T-helper 9 cell (primary cell): Measurements from ENCODE around the gene SLFN12L.
A peak's percentile ranks its signal among the peaks of the same experiment; 100 is the strongest.
"Not testable (repeated sequence)": the region's sequence is repeated elsewhere in the genome, so short reads cannot be mapped to it uniquely, and the experiment has no call there.

Experiments
- DNase-seq: peaks from one replicate; pipeline ENCODE4 v3.0.0-alpha.2; 2020

The SLFN12L gene

DNA sequence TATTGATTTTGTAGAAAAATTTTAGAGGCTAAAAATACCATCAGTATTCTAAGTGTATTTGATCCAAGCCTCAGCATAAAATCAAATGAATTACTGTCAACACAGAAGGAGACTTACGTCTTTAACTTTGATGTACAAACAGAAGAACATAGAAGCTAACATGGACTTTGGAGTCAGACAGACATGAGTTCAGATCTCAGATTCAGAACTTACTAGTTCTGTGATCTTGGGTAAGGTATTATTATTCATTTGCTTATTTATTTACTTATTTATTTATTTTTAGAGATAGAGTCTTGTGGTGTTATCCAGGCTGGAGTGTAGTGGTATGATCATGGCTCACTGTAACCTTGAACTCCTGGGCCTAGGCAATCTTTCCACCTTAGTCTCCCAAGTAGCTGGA, 4.0 kb upstream of the SLFN12L start:
- no peak for DNase-seq

DNA sequence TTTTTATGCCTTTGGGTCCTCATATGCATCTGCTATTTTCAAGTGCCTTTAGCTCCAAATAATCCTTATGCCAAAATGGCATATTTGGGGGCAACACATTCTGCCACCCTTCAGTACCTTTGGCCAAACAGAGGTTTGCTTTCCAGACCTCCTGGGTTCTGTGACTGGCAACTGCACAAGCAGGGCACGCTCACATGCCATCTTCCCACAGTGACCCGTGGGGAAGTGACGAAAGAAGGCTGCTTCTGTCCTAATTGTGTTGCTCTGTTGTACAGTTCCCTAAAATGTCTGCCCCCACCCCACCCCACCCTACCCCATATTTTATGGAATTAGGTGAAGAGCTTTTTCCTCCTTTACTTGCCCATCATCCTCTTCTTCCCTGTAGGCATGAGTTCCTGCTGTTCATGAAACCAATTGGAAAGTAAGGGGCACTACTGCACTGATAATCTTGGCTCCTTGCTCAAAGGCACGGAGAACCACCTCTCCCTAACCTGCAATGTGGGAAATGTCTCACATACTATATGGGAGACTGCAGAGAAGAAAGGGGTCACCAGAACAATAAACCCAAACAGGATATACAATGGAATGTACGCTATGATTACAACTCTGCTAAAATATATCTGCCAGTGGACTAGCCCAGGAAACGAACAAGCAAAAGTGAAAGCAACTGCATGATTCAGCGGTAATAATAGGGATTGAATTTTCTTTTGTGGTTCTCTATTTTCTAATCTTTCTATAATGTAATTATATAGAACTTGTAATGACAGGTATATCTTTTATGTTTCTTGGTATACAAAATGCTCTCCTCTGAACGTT, 3.3 kb upstream of the SLFN12L start:
- peak; percentile 16 for DNase-seq

DNA sequence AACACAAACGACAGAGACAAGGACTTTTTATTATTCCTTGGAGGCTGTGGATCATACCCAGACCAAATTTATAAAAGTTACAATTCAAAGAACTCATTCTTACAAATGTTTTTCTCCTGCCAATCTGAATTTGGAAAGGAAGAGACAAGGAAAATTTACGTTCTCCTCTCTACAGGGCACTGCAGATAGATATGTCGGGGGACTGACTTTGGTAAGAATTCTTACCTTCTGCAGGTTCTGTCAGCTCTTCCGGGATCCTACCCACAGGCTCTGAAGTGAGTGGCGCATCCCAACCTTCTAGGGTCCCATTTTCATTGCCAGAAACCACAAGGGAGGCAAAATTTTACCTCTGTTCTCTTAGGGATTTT, 2.2 kb upstream of the SLFN12L start:
- DNase-seq: no peak

DNA sequence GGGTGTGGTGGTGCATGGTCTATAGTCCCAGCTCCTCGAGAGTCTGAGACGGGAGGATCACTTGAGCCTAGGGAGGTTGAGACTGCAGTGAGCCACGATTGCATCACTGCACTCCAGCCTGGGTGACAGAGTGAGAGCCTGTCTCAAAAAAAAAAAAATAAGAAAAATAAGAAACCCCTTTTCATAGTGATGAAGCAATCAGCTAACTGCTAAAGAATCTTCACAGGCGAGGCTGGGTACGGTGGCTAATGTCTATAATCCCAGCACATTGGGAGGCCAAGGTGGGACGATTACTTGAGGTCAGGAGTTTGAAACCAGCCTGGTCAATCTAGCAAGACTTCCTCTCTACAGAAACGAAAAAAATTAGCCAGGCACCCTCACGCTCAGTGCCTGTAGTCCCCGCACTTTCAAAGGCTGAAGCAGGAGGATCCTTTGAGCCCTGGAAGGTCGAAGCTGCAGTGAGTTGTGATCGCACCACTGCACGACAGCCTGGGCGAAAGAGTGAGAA, 760 bp downstream of the SLFN12L start:
- no peak for DNase-seq

DNA sequence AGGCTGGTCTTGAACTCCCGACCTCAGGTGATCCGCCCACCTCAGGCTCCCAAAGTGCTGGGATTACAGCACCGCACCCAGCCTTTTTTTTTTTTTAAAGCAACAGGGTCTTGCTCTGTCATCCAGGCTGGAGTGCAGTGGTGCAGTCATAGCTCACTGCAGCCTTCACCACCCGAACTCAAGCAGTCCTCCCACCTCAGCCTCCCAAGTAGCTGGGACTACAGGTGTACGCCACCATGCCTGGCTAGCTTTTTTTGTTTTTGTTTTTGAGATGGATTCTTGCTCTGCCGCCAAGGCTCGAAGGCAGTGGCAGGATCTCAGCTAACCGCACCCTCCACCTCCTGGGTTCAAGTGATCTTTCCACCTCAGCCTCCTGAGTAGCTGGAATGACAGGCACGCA, 2.1 kb downstream of the SLFN12L start:
- not testable (repeated sequence) for DNase-seq

DNA sequence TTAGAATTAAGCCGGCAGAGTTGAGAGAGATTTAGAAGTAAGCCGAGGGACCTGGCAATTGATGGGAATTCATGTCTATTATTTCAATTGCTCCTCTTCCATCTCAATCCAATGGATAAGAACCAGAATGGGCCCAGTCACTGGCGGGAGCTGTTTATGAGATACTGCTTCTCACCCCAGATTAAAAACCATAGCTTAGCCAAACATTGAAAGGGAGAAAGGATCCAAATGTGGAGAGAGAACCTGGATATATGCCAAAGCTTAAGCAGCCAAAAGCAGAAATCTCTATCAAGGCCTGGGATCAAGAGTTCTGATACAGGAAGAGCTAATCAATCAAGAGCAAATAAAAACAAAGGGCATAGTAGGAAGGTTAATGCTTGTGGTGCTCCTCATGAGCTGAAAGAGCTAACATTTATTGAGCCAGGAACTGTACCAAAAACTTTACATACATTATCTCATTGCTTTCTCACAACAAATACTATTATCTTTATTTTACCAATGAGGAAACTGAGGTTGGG, 2.8 kb downstream of the SLFN12L start:
- DNase-seq: no peak

DNA sequence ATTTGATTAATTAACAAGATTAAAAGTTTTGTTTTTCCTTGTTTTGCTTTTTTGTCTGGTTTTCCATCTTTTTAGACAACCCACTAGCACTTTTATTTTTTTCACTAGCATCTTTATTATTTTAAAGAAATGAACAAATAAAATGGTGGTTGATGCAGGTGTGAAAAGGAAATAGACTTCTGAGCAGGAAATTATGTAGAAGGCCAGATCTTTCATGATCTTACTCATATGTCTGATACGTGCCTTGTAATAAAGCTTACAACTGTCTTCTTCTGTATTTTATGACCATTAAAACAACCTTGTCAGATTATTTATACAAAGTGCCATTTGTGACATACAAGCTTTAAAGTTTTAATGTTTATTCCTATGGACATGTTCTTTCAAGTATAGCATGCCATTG, 6.3 kb downstream of the SLFN12L start:
- no peak for DNase-seq

DNA sequence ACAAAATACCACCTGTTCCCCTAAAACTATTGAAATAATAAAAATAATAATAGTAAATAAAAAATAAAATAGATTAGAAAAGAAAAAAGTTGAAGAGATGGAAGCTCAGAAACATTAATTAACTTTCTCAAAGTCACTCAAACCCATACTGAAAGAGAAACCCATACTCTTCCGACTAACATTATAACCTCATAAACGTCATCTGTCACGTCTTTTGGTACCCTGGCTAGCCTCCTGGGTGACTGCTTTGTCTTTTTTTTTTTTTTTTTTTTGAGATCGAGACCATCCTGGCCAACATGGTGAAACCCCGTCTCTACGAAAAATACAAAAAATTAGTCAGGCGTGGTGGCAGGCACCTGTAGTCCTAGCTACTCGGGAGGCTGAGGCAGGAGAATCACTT, 7.6 kb downstream of the SLFN12L start:
- no peak for DNase-seq

DNA sequence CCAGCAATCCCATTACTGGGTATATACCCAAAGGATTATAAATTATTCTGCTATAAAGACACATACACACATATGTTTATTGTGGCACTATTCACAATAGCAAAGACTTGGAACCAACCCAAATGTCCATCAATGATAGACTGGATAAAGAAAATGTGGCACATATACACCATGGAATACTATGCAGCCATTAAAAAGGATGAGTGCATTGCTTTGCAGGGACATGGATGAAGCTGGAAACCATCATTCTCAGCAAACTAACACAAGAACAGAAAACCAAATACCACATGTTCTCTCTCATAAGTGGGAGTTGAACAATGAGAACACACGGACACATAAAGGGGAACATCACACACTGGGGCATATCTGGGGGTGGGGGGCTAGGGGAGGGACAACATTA, 8.2 kb downstream of the SLFN12L start:
- DNase-seq: not testable (repeated sequence)

DNA sequence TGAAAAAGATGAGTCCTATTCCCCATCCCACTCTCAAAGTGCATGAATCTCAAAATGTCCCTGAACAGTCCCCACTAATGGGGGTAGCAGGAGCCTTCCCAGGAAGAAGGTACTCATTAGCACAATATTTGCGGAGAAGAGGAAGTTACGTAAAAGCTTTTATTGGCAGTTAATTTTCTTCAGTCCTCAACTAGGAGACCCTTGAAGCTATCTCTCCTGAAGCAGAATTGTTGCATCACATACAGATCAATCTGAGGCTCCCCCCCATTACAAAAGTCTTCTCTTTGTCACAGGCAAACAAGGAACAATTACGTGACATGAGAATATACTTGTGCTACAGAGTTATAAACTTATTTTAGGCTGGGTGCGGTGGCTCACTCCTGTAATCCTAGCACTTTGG, 14.2 kb downstream of the SLFN12L start:
- no peak for DNase-seq

DNA sequence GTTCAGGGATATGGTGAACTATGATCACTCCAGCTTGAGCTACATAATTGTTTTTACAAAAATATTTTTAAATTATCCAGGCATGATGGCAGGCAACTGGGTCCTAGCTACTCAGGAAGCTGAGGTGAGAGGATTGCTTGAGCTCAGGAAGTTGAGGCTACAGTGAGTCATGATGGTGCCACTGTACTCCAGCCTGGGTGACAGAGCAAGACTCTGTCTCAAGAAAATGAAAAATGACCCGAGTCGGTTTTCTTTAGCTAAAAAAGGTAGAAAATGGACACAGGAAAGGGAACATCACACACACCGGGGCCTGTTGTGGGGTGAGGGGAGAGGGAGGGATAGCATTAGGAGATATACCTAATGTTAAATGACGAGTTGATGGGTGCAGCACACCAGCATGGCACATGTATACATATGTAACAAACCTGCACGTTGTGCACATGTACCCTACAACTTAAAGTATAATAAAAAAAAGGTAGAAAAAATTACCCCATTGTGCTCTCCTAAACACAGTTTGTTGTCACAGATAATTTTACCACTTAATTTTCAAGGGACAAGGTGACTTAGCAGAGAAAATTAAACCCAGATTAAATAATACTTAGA, 15.7 kb downstream of the SLFN12L start:
- DNase-seq: peak; percentile 29

DNA sequence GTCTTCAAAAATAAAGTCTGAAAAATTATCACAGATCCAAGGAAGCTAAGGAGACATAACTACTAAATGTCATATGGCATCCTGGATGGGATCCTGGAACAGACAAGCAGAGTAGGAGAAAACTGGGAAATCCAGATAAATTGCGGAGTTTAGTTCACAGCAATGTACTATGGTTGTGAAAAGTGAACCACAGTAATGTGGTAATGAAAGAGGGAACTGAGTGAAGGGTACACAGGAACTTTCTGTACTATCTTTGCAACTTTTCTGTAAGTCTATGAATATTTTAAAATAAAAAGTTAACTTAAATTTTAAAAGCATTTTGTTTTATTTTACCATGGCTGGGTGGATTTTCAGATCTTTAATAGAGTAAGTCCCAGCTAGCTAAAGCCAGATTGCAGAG, 16.3 kb downstream of the SLFN12L start:
- no peak for DNase-seq

DNA sequence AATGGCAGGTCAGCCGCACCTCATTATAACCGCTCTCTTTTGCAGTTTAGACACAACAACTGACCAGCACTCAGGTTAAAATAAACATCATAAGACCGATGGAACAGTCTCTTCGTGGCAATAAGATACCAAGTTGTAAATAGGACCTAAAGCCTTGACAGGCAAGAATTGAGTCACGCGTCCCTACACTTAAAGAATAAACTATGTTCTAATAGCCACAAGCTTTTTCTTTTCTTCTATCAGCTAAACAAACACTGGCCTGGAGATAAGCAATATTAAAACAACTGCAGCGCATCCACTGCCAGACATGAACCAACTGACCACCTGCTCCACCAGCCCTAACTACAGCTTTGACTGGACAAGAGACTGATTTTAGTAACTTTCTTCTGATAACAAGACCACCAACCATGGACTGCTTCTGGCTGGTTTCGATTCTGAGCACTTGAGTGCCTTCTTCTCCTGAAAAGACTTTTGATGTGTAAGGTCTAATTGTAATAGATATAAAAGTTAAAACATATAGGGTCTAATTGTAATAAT, 17.5 kb downstream of the SLFN12L start:
- no peak for DNase-seq

DNA sequence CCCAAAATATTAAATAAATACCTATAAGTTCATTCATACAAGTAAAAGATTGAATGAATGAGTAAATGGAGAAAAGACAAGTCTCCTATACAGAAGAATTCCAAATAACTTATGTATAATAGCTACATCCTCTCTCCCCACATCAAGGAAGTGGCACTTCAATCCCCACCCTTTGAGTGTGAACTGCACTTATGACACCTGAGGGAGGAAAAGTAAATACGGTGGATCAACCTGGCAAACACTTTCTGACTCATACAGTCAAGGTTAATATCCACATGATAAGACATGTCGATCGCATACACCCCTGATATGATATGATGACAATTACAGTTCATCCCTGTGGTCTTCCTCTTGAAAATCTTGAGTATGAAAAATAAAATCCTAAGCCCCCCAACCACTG, 18.0 kb downstream of the SLFN12L start:
- DNase-seq: no peak

DNA sequence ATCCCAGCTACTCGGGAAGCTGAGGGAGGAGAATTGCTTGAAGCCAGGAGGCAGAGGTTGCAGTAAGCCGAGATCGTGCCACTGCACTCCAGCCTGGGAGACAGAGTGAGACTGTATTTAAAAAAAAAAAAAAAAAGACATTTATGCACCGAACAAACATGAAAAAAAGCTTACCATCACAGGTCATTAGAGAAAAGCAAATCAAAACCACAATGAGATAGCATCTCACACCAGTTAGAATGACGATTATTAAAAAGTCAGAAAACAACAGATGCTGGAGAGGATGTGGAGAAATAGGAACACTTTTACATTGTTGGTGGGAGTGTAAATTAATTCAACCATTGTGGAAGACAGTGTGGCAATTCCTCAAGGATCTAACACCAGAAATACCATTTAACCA, 19.0 kb downstream of the SLFN12L start:
- DNase-seq: not testable (repeated sequence)

DNA sequence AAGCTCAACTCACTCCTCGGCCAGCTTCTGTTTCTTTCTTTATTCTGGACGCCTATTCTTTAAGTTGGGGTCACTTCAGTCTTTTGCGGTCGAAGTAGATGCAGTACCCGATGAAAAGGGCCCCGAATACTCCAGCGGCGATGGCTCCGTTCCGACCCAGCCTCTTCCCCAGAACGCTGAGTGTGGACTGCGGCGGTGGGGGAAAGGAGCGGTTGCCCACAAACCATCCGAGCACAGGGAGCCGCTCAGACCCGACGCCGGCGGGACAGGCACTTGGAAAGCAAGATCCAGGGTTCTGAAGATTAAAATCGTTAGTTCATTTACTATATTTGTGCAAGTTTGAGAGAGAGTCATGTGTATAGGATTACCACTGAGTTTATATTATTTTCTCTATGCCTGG, 22.5 kb downstream of the SLFN12L start:
- no peak for DNase-seq

DNA sequence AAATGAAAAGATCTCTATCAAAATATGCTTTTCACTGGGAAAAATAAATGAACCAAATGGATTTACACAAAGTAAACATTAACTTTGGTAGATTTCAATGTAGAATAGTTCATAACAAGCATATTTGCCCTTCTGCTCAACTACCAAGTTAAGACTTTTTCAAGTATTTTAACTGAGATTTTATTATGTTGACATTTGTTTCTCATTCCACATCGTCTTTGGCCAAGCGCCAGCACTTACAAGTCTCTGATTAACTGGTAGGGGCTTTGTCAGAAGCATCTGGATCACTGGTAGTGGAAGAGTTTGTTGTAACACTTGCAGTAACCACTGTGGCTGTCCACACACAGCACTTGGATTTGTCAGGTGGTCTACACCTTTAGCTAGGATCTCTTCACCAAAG, 22.9 kb downstream of the SLFN12L start:
- no peak for DNase-seq

DNA sequence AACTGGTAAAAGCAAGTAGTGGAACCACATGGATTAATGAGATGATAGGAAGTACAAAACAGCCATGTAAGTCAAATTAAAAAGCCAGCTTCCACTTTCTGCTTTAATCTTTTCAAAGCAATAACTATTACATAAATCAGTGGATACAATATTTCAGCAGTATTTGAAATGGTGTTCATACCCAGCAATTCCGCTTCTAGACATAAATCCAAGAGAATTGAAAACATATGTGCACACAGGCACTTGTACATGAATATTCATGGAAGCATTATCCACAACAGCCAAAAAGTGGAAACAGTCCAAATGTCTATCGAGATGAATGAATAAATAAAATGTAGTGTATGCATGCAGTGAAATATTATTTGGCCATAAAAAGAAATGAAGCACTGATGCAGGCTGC, 27.4 kb downstream of the SLFN12L start:
- no peak for DNase-seq

DNA sequence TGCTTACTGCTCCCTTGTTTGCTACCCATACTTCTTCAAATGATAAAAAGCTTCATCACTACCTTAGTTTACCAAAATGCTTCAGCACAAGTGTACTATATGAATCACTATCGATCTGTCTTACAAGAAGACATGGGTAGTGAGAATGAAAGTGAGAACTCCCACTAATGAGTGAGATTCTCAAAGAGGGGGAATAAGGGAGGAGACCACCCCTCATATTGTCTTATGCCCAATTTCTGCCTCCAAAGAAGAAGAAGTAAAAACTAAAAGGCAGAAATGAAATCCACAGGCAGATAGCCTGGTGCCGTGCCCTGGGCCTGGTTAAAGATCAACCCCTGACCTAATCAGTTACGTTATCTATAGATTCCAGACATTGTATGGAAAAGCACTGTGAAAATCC, 29.8 kb downstream of the SLFN12L start:
- not testable (repeated sequence) for DNase-seq

DNA sequence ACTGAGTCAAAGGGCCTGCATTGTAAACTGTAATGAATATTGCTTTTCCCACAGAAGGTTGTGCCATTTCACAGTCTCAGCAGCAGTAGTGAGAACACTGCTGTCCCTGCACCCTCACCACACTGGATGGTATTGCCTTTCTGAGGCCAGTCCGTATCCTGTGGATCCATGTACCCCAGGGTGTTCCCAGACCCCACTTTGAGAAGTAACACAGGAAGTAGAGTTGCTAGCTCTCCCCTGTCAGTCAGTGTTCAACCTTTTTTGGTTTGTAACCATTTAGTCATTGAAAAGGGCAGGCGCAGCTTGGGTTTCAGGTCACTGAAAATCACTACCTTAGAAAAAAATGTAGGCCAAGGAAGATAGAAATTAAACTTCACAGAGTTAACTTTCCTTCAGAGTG, 37.9 kb downstream of the SLFN12L start:
- no peak for DNase-seq

DNA sequence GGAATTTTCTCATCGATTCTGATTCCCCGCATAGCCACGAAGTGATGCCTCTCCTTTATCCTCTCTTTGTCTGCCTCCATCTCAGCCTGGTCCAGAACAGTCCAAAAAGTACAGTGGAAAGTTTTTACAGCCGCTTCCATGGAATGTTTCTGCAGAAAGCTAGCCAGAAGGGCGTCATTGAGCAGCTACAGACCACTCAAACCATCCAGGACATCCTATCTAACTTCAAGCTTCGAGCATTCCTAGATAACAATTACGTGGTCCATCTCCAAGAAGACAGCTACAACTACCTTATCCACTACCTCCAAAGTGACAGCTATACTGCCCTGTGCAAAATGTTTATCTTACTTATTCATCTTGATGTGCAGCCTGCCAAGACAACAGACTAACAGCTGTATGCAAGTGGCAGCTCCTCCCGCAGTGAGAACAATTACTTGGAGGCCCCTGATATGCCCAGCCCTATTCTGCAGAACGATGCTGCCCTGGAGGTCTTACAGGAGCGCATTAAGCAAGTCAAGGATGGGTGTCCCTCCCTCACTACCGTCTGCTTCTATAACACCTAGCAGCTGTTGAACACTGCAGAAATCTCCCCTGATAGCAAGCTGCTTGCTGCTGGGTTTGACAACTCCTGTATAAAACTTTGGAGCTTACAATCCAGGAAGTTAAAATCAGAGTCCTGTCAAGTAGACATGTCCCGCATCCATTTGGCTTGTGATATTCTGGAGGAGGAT, 38.9 kb downstream of the SLFN12L start:
- no peak for DNase-seq

DNA sequence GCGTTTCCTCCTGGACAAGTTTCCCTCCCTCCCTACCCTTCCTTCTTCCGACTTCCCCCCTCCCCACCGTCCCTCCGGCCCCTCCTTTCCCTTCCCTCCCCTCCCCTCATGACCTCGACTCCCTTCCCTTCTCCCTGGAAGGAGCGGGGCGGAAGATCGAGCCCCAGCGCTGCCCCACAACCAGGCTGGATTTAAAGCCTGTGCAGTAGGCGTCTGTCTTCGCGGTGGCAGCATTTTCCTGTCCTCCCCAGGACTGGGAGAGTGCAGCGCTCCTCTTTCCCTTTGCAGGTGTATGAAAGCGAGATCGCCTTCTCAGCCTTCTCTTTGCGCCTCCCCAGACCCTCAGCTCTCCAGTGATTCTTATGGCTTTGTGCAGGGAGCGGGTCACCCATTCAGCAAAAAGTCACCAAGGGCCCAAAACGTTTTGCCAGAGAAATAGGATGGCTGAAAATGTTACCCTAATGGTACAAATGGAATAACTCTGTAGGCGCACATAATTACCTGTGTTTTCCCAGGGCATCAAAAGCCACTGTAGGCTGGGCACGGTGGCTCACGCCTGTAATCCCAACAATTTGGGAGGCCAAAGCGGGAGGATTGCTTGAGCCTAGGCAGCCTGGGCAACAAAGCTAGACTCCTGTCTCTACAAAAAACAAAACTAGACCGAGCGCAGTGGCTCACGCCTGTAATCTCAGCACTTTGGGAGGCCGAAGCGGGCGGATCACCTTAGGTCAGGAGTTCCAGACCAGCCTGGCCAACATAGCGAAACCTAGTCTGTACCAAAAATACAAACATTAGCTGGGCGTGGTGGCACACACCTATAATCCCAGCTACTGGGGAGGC, 40.8 kb downstream of the SLFN12L start:
- DNase-seq: no peak
